SK-N-MC (cell line): ENCODE data around the gene TAS1R3.

Experiments used
- EZH2 ChIP-seq: fragments of 200-600 bp; sonication (generic); IDR thresholded peaks from one replicate; pipeline ENCODE4 v1.6.1; 2017; ENCODE audit warnings: antibody characterized with exemption
- FOXP2 ChIP-seq: optimal IDR thresholded peaks from 2 replicates; pipeline ENCODE3; 2011; ENCODE audit warnings: mild to moderate bottlenecking, moderate library complexity; ENCODE audit not compliant: insufficient read depth; ENCODE audit errors: extremely low read length, control extremely low read depth
- POLR2AphosphoS5 ChIP-seq: IDR thresholded peaks from 2 replicates; pipeline ENCODE4 v1.6.1; 2012; ENCODE audit warnings: mild to moderate bottlenecking, low read depth, low read length, borderline replicate concordance

DNA sequence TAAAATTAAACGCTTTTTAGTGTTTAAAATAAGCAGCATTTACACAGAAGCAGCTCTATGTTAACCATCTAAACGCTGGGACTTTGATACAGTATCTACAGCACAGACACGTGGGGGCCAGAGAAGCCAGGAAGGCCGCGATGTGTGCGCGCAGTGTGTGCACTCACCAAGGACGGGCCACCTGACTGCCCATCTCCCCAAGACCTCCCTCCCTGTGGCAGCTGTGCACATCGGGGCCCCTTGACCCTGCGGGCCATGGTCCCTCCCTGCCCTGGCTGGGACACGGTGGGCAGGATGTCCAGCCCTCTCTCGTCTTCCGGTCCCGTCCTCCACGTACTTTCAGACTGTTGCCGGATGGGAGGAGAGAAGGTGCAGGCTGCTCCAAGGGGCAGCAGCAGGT, 4.2 kb downstream of the TAS1R3 start:
- TF ChIP-seq POLR2AphosphoS5: no peak
- no peak for TF ChIP-seq EZH2
- TF ChIP-seq FOXP2: no peak
